Neural progenitor cell (in vitro differentiated cells): ENCODE data around the gene RNF10. TPM values are rescaled to one million over a fixed set of nuclear protein-coding genes. Genes with fewer than 3 reads are reported as not detected.

Experiments
- DNase-seq: peaks from one replicate; pipeline ENCODE4 v3.0.0-alpha.2; 2016; ENCODE audit warnings: low spot score
- H2AFZ ChIP-seq: fragments of 200-600 bp; sonication (generic); replicated peaks from 2 replicates; pipeline ENCODE4 v1.6.1; 2016; ENCODE audit warnings: antibody characterized with exemption
- H3F3A ChIP-seq: fragments of 200-600 bp; sonication (generic); 2 replicates; pipeline ENCODE4 v1.6.1; 2016; ENCODE audit warnings: antibody characterized with exemption, low read depth
- H3K27ac ChIP-seq: fragments of 200-600 bp; sonication (generic); 2 replicates; pipeline ENCODE4 v1.5.1; 2016; ENCODE audit warnings: mild to moderate bottlenecking
- H3K27me3 ChIP-seq: fragments of 200-600 bp; sonication (generic); 2 replicates; pipeline ENCODE4 v1.6.1; 2016; ENCODE audit warnings: mild to moderate bottlenecking, moderate library complexity
- H3K36me3 ChIP-seq: fragments of 200-600 bp; sonication (generic); 2 replicates; pipeline ENCODE4 v1.5.1; 2016
- H3K4me1 ChIP-seq: fragments of 200-600 bp; sonication (generic); 2 replicates; pipeline ENCODE4 v1.6.1; 2016; ENCODE audit warnings: mixed run types
- H3K4me2 ChIP-seq: fragments of 200-600 bp; sonication (generic); 2 replicates; pipeline ENCODE4 v1.6.1; 2016
- H3K4me3 ChIP-seq: fragments of 200-600 bp; sonication (generic); 2 replicates; pipeline ENCODE4 v1.5.1; 2016
- H3K79me2 ChIP-seq: fragments of 200-600 bp; sonication (generic); 2 replicates; pipeline ENCODE4 v1.6.1; 2016; ENCODE audit warnings: low read depth
- H3K9ac ChIP-seq: fragments of 200-600 bp; sonication (generic); 2 replicates; pipeline ENCODE4 v1.6.1; 2016
- H3K9me3 ChIP-seq: fragments of 200-600 bp; sonication (generic); 2 replicates; pipeline ENCODE4 v1.5.1; 2016; ENCODE audit warnings: low read depth
- H4K20me1 ChIP-seq: fragments of 200-600 bp; sonication (generic); 2 replicates; pipeline ENCODE4 v1.6.1; 2016; ENCODE audit warnings: low read depth
- H3K27ac Mint-ChIP-seq: 3 replicates; pipeline ENCODE4 v1.8.0; 2021; ENCODE audit warnings: mixed read lengths
- H3K27me3 Mint-ChIP-seq: 2 replicates; pipeline ENCODE4 v1.8.0; 2022; ENCODE audit warnings: low read depth, mild to moderate bottlenecking, inconsistent platforms, moderate library complexity, mixed read lengths; ENCODE audit not compliant: insufficient read depth
- H3K36me3 Mint-ChIP-seq: 3 replicates; pipeline ENCODE4 v1.8.0; 2021; ENCODE audit warnings: mixed read lengths
- H3K4me1 Mint-ChIP-seq: 3 replicates; pipeline ENCODE4 v1.8.0; 2021; ENCODE audit warnings: mixed read lengths
- H3K4me3 Mint-ChIP-seq: 3 replicates; pipeline ENCODE4 v1.8.0; 2021; ENCODE audit warnings: mild to moderate bottlenecking, moderate library complexity, mixed read lengths
- H3K9me3 Mint-ChIP-seq: 3 replicates; pipeline ENCODE4 v1.8.0; 2020; ENCODE audit warnings: mixed read lengths
- CTCF ChIP-seq: fragments of 200-600 bp; sonication (generic); IDR thresholded peaks from 2 replicates; pipeline ENCODE4 v1.5.1; 2017; ENCODE audit warnings: antibody characterized with exemption, mild to moderate bottlenecking
- EZH2 ChIP-seq: fragments of 200-600 bp; sonication (generic); IDR thresholded peaks from 2 replicates; pipeline ENCODE4 v1.6.1; 2017; ENCODE audit warnings: antibody characterized with exemption, mild to moderate bottlenecking, moderate library complexity
- EZH2phosphoT487 ChIP-seq: fragments of 200-600 bp; sonication (generic); IDR thresholded peaks from 2 replicates; pipeline ENCODE4 v1.6.1; 2017; ENCODE audit warnings: antibody characterized with exemption
- total RNA-seq: library from RNA; depleted of rRNA; stranded (reverse); fragments of >200 nt; gene quantifications from 2 replicates; pipeline ENCODE4 v1.2.3, GENCODE V29; 2015; ENCODE audit warnings: low replicate concordance

Gene RNF10
- total RNA-seq, 1 donor from 2014 or later, result 131 TPM

GRCh38 chr12:120571299-120571698 is 37.1 kb downstream of the RNF10 start:
- Histone ChIP-seq H2AFZ (no peak overlapping the region), H3K9me3 (no peaks in the 10 kb centered on the region), H3K4me2 (no peak overlapping the region), H3F3A (peaks cover 8% of the 10 kb centered on the region), H3K4me3 (no peak overlapping the region), H3K9ac (no peak overlapping the region), H3K4me1 (no peaks in the 10 kb centered on the region), H3K27me3 (no peaks in the 10 kb centered on the region), H3K27ac (no peak overlapping the region), H4K20me1 (peaks cover 17% of the 10 kb centered on the region), H3K36me3 (no peaks in the 10 kb centered on the region), H3K79me2 (no peaks in the 10 kb centered on the region)
- DNase-seq, result no peak
- Mint-ChIP-seq H3K4me1 (no peaks in the 10 kb centered on the region), H3K9me3 (no peaks in the 10 kb centered on the region), H3K36me3 (peaks cover 30% of the 10 kb centered on the region), H3K27me3 (no peaks in the 10 kb centered on the region), H3K4me3 (no peak overlapping the region), H3K27ac (no peak overlapping the region)
- TF ChIP-seq CTCF (no peak), EZH2 (no peak), EZH2phosphoT487 (no peak)

- H3K27ac ChIP-seq, result no peak overlapping the region
- Mint-ChIP-seq H3K27me3 (no peaks in the 10 kb centered on the region), H3K36me3 (peaks cover 28% of the 10 kb centered on the region), H3K27ac (no peak overlapping the region), H3K4me1 (no peaks in the 10 kb centered on the region), H3K9me3 (no peaks in the 10 kb centered on the region), H3K4me3 (no peak overlapping the region)
- H3K9ac ChIP-seq, result no peak overlapping the region
- H2AFZ ChIP-seq, result no peak overlapping the region
- H3K4me2 ChIP-seq, result no peak overlapping the region
- H3K4me1 ChIP-seq, result no peaks in the 10 kb centered on the region
- H3K27me3 ChIP-seq, result no peaks in the 10 kb centered on the region
- no peaks in the 10 kb centered on the region for H3K9me3 ChIP-seq
- no peaks in the 10 kb centered on the region for H3K36me3 ChIP-seq
- peaks cover 19% of the 10 kb centered on the region for H3F3A ChIP-seq
- DNase-seq, result no peak
- TF ChIP-seq EZH2 (no peak), EZH2phosphoT487 (no peak), CTCF (no peak)
- peaks cover 19% of the 10 kb centered on the region for H4K20me1 ChIP-seq
- no peaks in the 10 kb centered on the region for H3K79me2 ChIP-seq
- H3K4me3 ChIP-seq, result no peak overlapping the region
Measured at GRCh38 chr12:120573560-120573959, 39.4 kb downstream of the RNF10 start.

- Histone ChIP-seq H3K9me3 (no peaks in the 10 kb centered on the region), H2AFZ (no peak overlapping the region), H3F3A (peaks cover 24% of the 10 kb centered on the region), H3K4me2 (no peak overlapping the region), H3K4me1 (no peaks in the 10 kb centered on the region), H4K20me1 (peaks cover 16% of the 10 kb centered on the region), H3K9ac (no peak overlapping the region), H3K27me3 (no peaks in the 10 kb centered on the region), H3K36me3 (no peaks in the 10 kb centered on the region), H3K27ac (no peak overlapping the region), H3K4me3 (no peak overlapping the region), H3K79me2 (no peaks in the 10 kb centered on the region)
- peaks cover 26% of the 10 kb centered on the region for H3K36me3 Mint-ChIP-seq
- H3K27ac Mint-ChIP-seq, result no peak overlapping the region
- no peaks in the 10 kb centered on the region for H3K4me1 Mint-ChIP-seq
- H3K4me3 Mint-ChIP-seq, result no peak overlapping the region
- peaks cover 3% of the 10 kb centered on the region for H3K27me3 Mint-ChIP-seq
- TF ChIP-seq EZH2phosphoT487, result no peak
- TF ChIP-seq EZH2, result no peak
- TF ChIP-seq CTCF, result no peak
- H3K9me3 Mint-ChIP-seq, result no peaks in the 10 kb centered on the region
- no peak for DNase-seq
Measured at GRCh38 chr12:120574106-120574505, 40.0 kb downstream of the RNF10 start.
